CD14-positive monocyte (primary cell): Measurements from ENCODE around the gene NID2. TPM values are rescaled to one million over a fixed set of nuclear protein-coding genes. Genes with fewer than 3 reads are reported as not detected.

Source experiments
- DNase-seq, 3 donors: peaks; one replicate each; pipeline ENCODE4 v3.0.0-alpha.2; 2011 to 2022
- H2AFZ ChIP-seq: 2 replicates; pipeline ENCODE4 v1.6.0; 2012; ENCODE audit warnings: mild to moderate bottlenecking, low read depth, low read length, inconsistent platforms; ENCODE audit not compliant: insufficient read depth, poor library complexity, severe bottlenecking
- H3K27ac ChIP-seq, 2 donors: 1 replicate in 1 of 2; 2 replicates in 1 of 2; pipeline ENCODE4 v1.5.1; 2012 to 2013; ENCODE audit warnings: low read length in 2 of 2, control low read depth in 1 of 2, inconsistent platforms in 1 of 2, low read depth in 1 of 2, mild to moderate bottlenecking in 1 of 2
- H3K27me3 ChIP-seq, 2 donors: one replicate each; pipeline versions ENCODE4 v1.6.0 to v1.6.1; 2011 to 2013; ENCODE audit warnings: low read length in 2 of 2; ENCODE audit not compliant: control insufficient read depth in 2 of 2, insufficient read depth in 2 of 2
- H3K36me3 ChIP-seq, 2 donors: replicated peaks in 1 of 2; 1 replicate in 1 of 2; 2 replicates in 1 of 2; pipeline versions ENCODE4 v1.5.1 to v1.6.1; 2012 to 2013; ENCODE audit warnings: low read length in 2 of 2, control low read depth in 1 of 2, inconsistent platforms in 1 of 2, mild to moderate bottlenecking in 1 of 2; ENCODE audit not compliant: insufficient read depth in 2 of 2, control insufficient read depth in 1 of 2
- H3K4me1 ChIP-seq, 2 donors: 1 replicate in 1 of 2; 2 replicates in 1 of 2; pipeline versions ENCODE4 v1.5.1 to v1.6.1; 2012 to 2013; ENCODE audit warnings: low read length in 2 of 2, control low read depth in 1 of 2, inconsistent platforms in 1 of 2, mild to moderate bottlenecking in 1 of 2, moderate library complexity in 1 of 2; ENCODE audit not compliant: insufficient read depth in 2 of 2, control insufficient read depth in 1 of 2
- H3K4me2 ChIP-seq: replicated peaks from 2 replicates; pipeline ENCODE3; 2012; ENCODE audit warnings: low read length, moderate library complexity, mild to moderate bottlenecking; ENCODE audit not compliant: poor library complexity, severe bottlenecking; ENCODE audit errors: extremely low read depth
- H3K4me3 ChIP-seq, 3 experiments: fragments of 200-600 bp in 1 of 3; sonication (generic) in 1 of 3; replicated peaks in 1 of 3; 1 replicate in 2 of 3; 2 replicates in 1 of 3; pipeline ENCODE4 v1.5.1; 2011 to 2013; ENCODE audit warnings: low read length in 3 of 3, mild to moderate bottlenecking in 3 of 3, control low read depth in 2 of 3, low read depth in 2 of 3, inconsistent platforms in 1 of 3, moderate library complexity in 1 of 3
- H3K79me2 ChIP-seq: 2 replicates; pipeline ENCODE4 v1.6.0; 2012; ENCODE audit warnings: mild to moderate bottlenecking, control low read depth, inconsistent platforms, low read length, moderate library complexity; ENCODE audit not compliant: insufficient read depth
- H3K9ac ChIP-seq: 2 replicates; pipeline ENCODE4 v1.6.0; 2017; ENCODE audit warnings: low read length, mild to moderate bottlenecking; ENCODE audit not compliant: insufficient read depth, poor library complexity, severe bottlenecking
- H3K9me3 ChIP-seq, 2 donors: replicated peaks in 1 of 2; 1 replicate in 1 of 2; 2 replicates in 1 of 2; pipeline versions ENCODE4 v1.5.1 to v1.6.1; 2012 to 2013; ENCODE audit warnings: low read length in 2 of 2, control low read depth in 1 of 2; ENCODE audit not compliant: control insufficient read depth in 1 of 2, insufficient read depth in 1 of 2
- H4K20me1 ChIP-seq: 2 replicates; pipeline ENCODE4 v1.6.0; 2012; ENCODE audit warnings: mild to moderate bottlenecking, low read length, control low read depth, moderate library complexity; ENCODE audit not compliant: insufficient read depth
- H3K27ac Mint-ChIP-seq, 7 donors: one replicate each; pipeline ENCODE4 v1.8.0; 2020; ENCODE audit warnings: mild to moderate bottlenecking in 7 of 7, mixed read lengths in 7 of 7, moderate library complexity in 6 of 7, inconsistent platforms in 2 of 7
- H3K27me3 Mint-ChIP-seq, 3 donors: one replicate each; pipeline ENCODE4 v1.8.0; 2021 to 2022; ENCODE audit warnings: low read depth in 3 of 3, mild to moderate bottlenecking in 3 of 3, mixed read lengths in 3 of 3, moderate library complexity in 3 of 3, inconsistent platforms in 1 of 3
- H3K36me3 Mint-ChIP-seq, 2 donors: one replicate each; pipeline ENCODE4 v1.8.0; 2020; ENCODE audit warnings: mixed read lengths in 2 of 2, inconsistent platforms in 1 of 2, mild to moderate bottlenecking in 1 of 2
- H3K4me1 Mint-ChIP-seq: one replicate; pipeline ENCODE4 v1.8.0; 2020; ENCODE audit warnings: mild to moderate bottlenecking, mixed read lengths
- H3K4me3 Mint-ChIP-seq, 2 donors: one replicate each; pipeline ENCODE4 v1.8.0; 2020; ENCODE audit warnings: mild to moderate bottlenecking in 2 of 2, mixed read lengths in 2 of 2, moderate library complexity in 1 of 2
- H3K9me3 Mint-ChIP-seq, 7 donors: one replicate each; pipeline ENCODE4 v1.8.0; 2020 to 2022; ENCODE audit warnings: mixed read lengths in 7 of 7, mild to moderate bottlenecking in 6 of 7, moderate library complexity in 6 of 7, inconsistent platforms in 2 of 7
- CTCF ChIP-seq: fragments of 200-600 bp; IDR thresholded peaks from one replicate; pipeline ENCODE4 v1.8.0; 2022; ENCODE audit warnings: antibody characterized with exemption, mild to moderate bottlenecking
- WGBS: methylation state at CpG from one replicate; pipeline ENCODE4 v1.1.5; 2013; ENCODE audit warnings: missing lambda C conversion rate; ENCODE audit not compliant: insufficient coverage; 5-methylcytosine and 5-hydroxymethylcytosine counted together
- intact Hi-C, 2 donors: fragments of 100-400 bp; cut with micrococcal nuclease; formaldehyde crosslinking; loops; one replicate each; pipeline versions ENCODE4 v1.15.0 to v1.15.1; 2023
- polyA plus RNA-seq, 3 donors: library from polyadenylated mRNA; depleted of rRNA in 1 of 3; unstranded in 2 of 3; stranded (reverse) in 1 of 3; fragments of 300-500 nt in 2 of 3; fragments of >200 nt in 1 of 3; fragmentation: Illumina TruSeq in 2 of 3; gene quantifications; 1 replicate in 2 of 3; 2 replicates in 1 of 3; pipeline ENCODE4 v1.2.3, GENCODE V29; 2012 to 2021

Gene NID2
- polyA plus RNA-seq, 3 donors = not detected

- peaks cover 0 to 1% (median 0%) of the 10 kb centered on the region in 7 donors for H3K9me3 Mint-ChIP-seq
- H3K36me3 Mint-ChIP-seq = no peaks in the 10 kb centered on the region
- intact Hi-C loops = no loop called here
- no peaks in the 10 kb centered on the region for H3K4me1 ChIP-seq
- DNase-seq = no peak
- no peaks in the 10 kb centered on the region for H3K27me3 ChIP-seq
- H3K4me3 ChIP-seq = no peak overlapping the region
- H3K4me3 Mint-ChIP-seq = no peak overlapping the region
- no peaks in the 10 kb centered on the region for H3K4me1 Mint-ChIP-seq
- H3K27ac Mint-ChIP-seq = no peak overlapping the region
- no peaks in the 10 kb centered on the region for H4K20me1 ChIP-seq
- H2AFZ ChIP-seq = no peak overlapping the region
- H3K36me3 ChIP-seq = no peaks in the 10 kb centered on the region
- H3K27me3 Mint-ChIP-seq = peaks cover 0 to 7% (median 4%) of the 10 kb centered on the region in 3 donors
- TF ChIP-seq CTCF = no peak
- H3K9me3 ChIP-seq = no peaks in the 10 kb centered on the region
- no peak overlapping the region for H3K9ac ChIP-seq
- H3K27ac ChIP-seq = no peak overlapping the region
- no peak overlapping the region for H3K4me2 ChIP-seq
- no CpG with 5 or more reads among the region's 2 CpGs for WGBS
- no peaks in the 10 kb centered on the region for H3K79me2 ChIP-seq
Measured at GRCh38 chr14:52046376-52046917, 22.4 kb downstream of the NID2 start.

- intact Hi-C loops = no loop called here
- H3K27ac ChIP-seq = no peak overlapping the region
- H3K9me3 ChIP-seq = no peaks in the 10 kb centered on the region
- H3K27me3 Mint-ChIP-seq = peaks cover 0 to 7% (median 4%) of the 10 kb centered on the region in 3 donors
- no peaks in the 10 kb centered on the region for H3K36me3 ChIP-seq
- H3K4me3 Mint-ChIP-seq = no peak overlapping the region
- no peaks in the 10 kb centered on the region for H4K20me1 ChIP-seq
- no peaks in the 10 kb centered on the region for H3K79me2 ChIP-seq
- H2AFZ ChIP-seq = no peak overlapping the region
- DNase-seq = no peak
- no peak for TF ChIP-seq CTCF
- no peaks in the 10 kb centered on the region for H3K4me1 Mint-ChIP-seq
- H3K9ac ChIP-seq = no peak overlapping the region
- no peak overlapping the region for H3K4me2 ChIP-seq
- peaks cover 0 to 1% (median 0%) of the 10 kb centered on the region in 7 donors for H3K9me3 Mint-ChIP-seq
- no peaks in the 10 kb centered on the region for H3K36me3 Mint-ChIP-seq
- H3K27me3 ChIP-seq = no peaks in the 10 kb centered on the region
- no peak overlapping the region for H3K4me3 ChIP-seq
- no peak overlapping the region for H3K27ac Mint-ChIP-seq
- H3K4me1 ChIP-seq = no peaks in the 10 kb centered on the region
- 95% methylated on average over 8 of the region's 11 CpGs for WGBS
Measured at GRCh38 chr14:52044791-52045522, 23.9 kb downstream of the NID2 start.
